Choroid plexus epithelial cell (primary cell): ENCODE measurements around the gene RACGAP1.
"Not testable (repeated sequence)": the region's sequence is repeated elsewhere in the genome, so short reads cannot be mapped to it uniquely, and the experiment has no call there.

Experiments used
- DNase-seq: peaks from one replicate; pipeline ENCODE4 v3.0.0-alpha.2; 2010; ENCODE audit warnings: low read depth
- H3K4me3 ChIP-seq: 2 replicates; pipeline ENCODE4 v1.5.1; 2011; ENCODE audit warnings: low read depth, mild to moderate bottlenecking, control low read depth, low read length, moderate library complexity
- CTCF ChIP-seq: conservative IDR thresholded peaks from 2 replicates; pipeline ENCODE4 v1.5.1; 2011; ENCODE audit warnings: low read depth, mild to moderate bottlenecking, control low read depth, inconsistent platforms, low read length, moderate library complexity

Gene RACGAP1

GRCh38 chr12:49987625-49988303, 37.5 kb downstream of the RACGAP1 start:
- H3K4me3 ChIP-seq, result no peak overlapping the region
- no peak for TF ChIP-seq CTCF
- DNase-seq, result peak; percentile 20

- H3K4me3 ChIP-seq, result not testable (repeated sequence)
Measured at GRCh38 chr12:49986476-49986875, 38.8 kb downstream of the RACGAP1 start.

GRCh38 chr12:49985981-49986380, 39.3 kb downstream of the RACGAP1 start:
- TF ChIP-seq CTCF, result no peak
- H3K4me3 ChIP-seq, result no peak overlapping the region
- DNase-seq, result peak; percentile 33

More at GRCh38 chr12:49986476-49986875, 38.8 kb downstream of the RACGAP1 start:
- not testable (repeated sequence) for DNase-seq

- no peak for TF ChIP-seq CTCF
- DNase-seq, result peak; percentile 12
- no peak overlapping the region for H3K4me3 ChIP-seq
Measured at GRCh38 chr12:49984476-49985359, 40.6 kb downstream of the RACGAP1 start.

GRCh38 chr12:49983892-49984291, 41.4 kb downstream of the RACGAP1 start:
- peak; percentile 91 for DNase-seq
- H3K4me3 ChIP-seq, result no peak overlapping the region
- TF ChIP-seq CTCF, result no peak

GRCh38 chr12:49982246-49983087, 42.8 kb downstream of the RACGAP1 start:
- H3K4me3 ChIP-seq, result no peak overlapping the region
- TF ChIP-seq CTCF, result peak; percentile 4
- DNase-seq, result peak; percentile 20
